GM13976 (cell line): ENCODE data around the gene TNFSF11.
"Not testable (repeated sequence)": the region's sequence is repeated elsewhere in the genome, so short reads cannot be mapped to it uniquely, and the experiment has no call there.

Experiments
- DNase-seq: peaks from one replicate; pipeline ENCODE4 v3.0.0; 2012; ENCODE audit warnings: low spot score
- in situ Hi-C: fragments of 300-500 bp; cut with MboI; formaldehyde crosslinking; loops from one replicate; pipeline ENCODE4 v1.12.0; 2022; ENCODE audit warnings: low sequenced_read_pairs, mixed read lengths, inconsistent platforms; ENCODE audit not compliant: unreplicated experiment
- TF ChIP-seq, protein P1 (sequence below): IDR thresholded peaks from 2 replicates; pipeline ENCODE4 v1.5.1; 2012; ENCODE audit warnings: borderline replicate concordance, mild to moderate bottlenecking; ENCODE audit not compliant: insufficient read depth; ENCODE audit errors: extremely low read depth, missing control alignments, control extremely low read depth

TNFSF11 gene

DNA sequence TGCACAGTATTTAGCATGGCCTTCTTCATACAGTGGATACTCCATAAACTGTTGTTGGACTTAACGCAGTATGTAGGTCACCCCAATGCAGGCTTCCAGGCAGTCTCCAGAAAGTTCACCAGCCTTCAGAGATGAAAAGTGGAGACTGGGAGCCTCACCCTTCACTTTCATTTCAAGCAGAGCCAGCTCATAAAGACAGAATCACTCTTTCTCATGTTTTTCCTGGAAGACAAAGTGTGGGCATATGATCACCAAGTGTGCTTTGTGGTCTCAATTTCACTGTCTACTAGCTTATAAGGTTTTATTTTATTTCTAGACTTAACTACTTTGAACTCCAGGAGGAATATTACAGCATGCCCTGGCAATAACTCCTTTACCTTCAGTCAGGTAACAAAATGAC, 26.3 kb upstream of the TNFSF11 start:
- TF ChIP-seq, protein P1, sequence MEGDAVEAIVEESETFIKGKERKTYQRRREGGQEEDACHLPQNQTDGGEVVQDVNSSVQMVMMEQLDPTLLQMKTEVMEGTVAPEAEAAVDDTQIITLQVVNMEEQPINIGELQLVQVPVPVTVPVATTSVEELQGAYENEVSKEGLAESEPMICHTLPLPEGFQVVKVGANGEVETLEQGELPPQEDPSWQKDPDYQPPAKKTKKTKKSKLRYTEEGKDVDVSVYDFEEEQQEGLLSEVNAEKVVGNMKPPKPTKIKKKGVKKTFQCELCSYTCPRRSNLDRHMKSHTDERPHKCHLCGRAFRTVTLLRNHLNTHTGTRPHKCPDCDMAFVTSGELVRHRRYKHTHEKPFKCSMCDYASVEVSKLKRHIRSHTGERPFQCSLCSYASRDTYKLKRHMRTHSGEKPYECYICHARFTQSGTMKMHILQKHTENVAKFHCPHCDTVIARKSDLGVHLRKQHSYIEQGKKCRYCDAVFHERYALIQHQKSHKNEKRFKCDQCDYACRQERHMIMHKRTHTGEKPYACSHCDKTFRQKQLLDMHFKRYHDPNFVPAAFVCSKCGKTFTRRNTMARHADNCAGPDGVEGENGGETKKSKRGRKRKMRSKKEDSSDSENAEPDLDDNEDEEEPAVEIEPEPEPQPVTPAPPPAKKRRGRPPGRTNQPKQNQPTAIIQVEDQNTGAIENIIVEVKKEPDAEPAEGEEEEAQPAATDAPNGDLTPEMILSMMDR, result no peak
- no peak for DNase-seq
- in situ Hi-C loops, result no loop called here

DNA sequence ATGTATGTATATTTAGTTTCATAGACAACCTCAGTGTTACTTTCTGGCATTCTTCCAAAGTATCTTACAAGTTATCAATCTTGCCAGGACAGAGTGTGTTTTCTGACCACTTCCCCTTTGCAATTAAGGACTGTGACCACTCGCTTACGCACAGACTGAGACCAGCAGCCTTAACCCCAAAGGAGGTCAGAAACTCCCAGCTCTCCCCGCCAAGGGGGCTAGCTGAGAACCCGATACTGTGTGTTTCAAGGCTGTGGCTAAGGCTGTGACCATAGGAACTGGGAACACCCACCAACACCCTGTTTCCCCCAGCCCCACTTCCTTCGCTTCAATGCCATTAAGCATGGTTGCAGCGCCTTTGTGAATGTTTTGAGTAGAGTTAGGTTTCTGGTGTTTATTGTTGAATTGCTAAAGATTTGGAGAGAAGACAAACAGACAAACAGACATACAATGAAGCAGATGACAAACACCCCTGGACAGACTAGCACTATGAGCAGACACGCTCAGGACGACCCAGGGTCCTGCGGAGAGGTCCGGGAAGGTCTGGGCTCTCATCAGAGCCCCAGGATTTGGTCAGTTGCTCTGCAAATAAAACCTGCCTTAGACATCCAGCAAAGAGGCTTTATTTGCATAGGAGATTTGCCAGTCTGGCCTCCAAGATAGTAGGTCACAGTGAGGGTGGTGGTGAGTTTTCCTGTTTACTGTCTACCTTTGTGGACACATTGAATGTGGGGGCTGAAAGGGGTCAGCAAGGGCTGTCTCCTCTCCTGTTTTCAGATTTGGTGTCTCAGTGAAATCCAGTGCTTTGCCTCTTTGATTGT, 25.0 kb upstream of the TNFSF11 start:
- peak; percentile 79 for DNase-seq
- TF ChIP-seq, protein P1, result no peak
- in situ Hi-C loops, result no loop called here

DNA sequence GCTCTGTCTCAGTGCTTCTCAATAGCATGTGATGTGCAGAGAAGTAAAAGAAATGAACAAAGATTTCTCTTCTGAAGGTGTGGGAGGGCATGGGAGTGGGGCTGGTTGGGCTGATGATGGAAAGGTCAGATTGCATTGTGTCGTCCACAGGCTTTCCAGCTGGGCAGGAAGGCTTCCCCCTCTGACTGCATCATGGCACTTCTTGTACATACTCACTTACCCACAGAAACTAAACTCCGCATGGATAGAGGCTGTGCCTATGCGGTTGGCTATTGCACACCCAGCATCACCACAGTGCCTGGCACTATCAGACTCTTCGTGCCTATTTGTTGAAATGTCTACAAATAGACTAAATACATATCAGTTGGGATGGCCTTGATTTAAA, 24.4 kb upstream of the TNFSF11 start:
- no peak for DNase-seq
- TF ChIP-seq, protein P1, result no peak
- in situ Hi-C loops, result no loop called here

GRCh38 chr13:42551611-42552010, 22.3 kb upstream of the TNFSF11 start:
- no peak for DNase-seq
- TF ChIP-seq, protein P1, result no peak
- in situ Hi-C loops, result no loop called here

- in situ Hi-C loops, result no loop called here
- TF ChIP-seq, protein P1, result no peak
- no peak for DNase-seq
Observed at GRCh38 chr13:42553098-42554046, 20.6 kb upstream of the TNFSF11 start.

GRCh38 chr13:42559057-42559456, 14.9 kb upstream of the TNFSF11 start:
- TF ChIP-seq, protein P1, result no peak
- in situ Hi-C loops, result no loop called here
- no peak for DNase-seq

- in situ Hi-C loops, DNase-seq: not testable (repeated sequence)
Observed at GRCh38 chr13:42559573-42560218, 14.3 kb upstream of the TNFSF11 start.

DNA sequence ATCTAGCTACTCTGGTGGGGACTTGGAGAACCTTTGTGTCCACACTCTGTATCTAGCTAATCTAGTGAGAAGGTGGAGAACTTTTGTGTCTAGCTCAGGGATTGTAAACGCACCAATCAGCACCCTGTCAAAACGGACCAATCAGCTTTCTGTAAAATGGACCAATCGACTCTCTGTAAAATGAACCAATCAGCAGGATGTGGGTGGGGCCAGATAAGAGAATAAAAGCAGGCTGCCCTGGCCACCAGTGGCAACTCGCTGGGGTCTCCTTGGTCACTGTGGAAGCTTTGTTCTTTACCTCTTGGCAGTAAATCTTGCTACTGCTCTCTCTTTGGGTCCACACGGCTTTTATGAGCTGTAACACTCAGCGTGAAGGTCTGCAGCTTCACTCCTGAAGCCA, 13.6 kb upstream of the TNFSF11 start:
- DNase-seq, in situ Hi-C loops: not testable (repeated sequence)
